Tibial artery (tissue), 4 donors: ENCODE data around the gene PCDHGA1.
"Not testable (repeated sequence)": the region's sequence is repeated elsewhere in the genome, so short reads cannot be mapped to it uniquely, and the experiment has no call there.

Experiments
- DNase-seq, 2 donors: peaks; one replicate each; pipeline ENCODE4 v3.0.0-alpha.2; 2019
- H3K27ac ChIP-seq, 2 donors: fragments of 200-600 bp; sonication (generic) in 1 of 2; 1 replicate in 1 of 2; 2 replicates in 1 of 2; pipeline ENCODE4 v1.5.1; 2018 to 2019; ENCODE audit warnings: mild to moderate bottlenecking in 1 of 2
- H3K27me3 ChIP-seq, 2 donors: fragments of 200-600 bp; sonication (generic) in 1 of 2; one replicate each; pipeline versions ENCODE4 v1.5.1 to v1.6.0; 2016 to 2019
- H3K36me3 ChIP-seq, 3 donors: fragments of 200-600 bp; sonication (generic) in 2 of 3; one replicate each; pipeline ENCODE4 v1.5.1; 2016 to 2019; ENCODE audit warnings: mild to moderate bottlenecking in 2 of 3
- H3K4me1 ChIP-seq, 4 donors: fragments of 200-600 bp; sonication (generic) in 2 of 4; 1 replicate in 3 of 4; 2 replicates in 1 of 4; pipeline ENCODE4 v1.5.1; 2016 to 2019
- H3K4me3 ChIP-seq, 2 donors: fragments of 200-600 bp; sonication (generic) in 1 of 2; 1 replicate in 1 of 2; 2 replicates in 1 of 2; pipeline ENCODE4 v1.5.1; 2018 to 2019; ENCODE audit warnings: mild to moderate bottlenecking in 2 of 2
- H3K9me3 ChIP-seq, 3 donors: fragments of 200-600 bp; sonication (generic) in 1 of 3; one replicate each; pipeline ENCODE4 v1.5.1; 2016 to 2019
- intact Hi-C: fragments of 100-400 bp; cut with DNase I; formaldehyde crosslinking; loops from one replicate; pipeline ENCODE4 v1.15.0; 2023; ENCODE audit warnings: low total_unique reads
- TF ChIP-seq, protein P1 (sequence below), 2 experiments: fragments of 200-600 bp in 1 of 2; fragments of 450-650 bp in 1 of 2; IDR thresholded peaks; one replicate each; pipeline ENCODE4 v1.5.1; 2017 to 2019; ENCODE audit warnings: antibody characterized with exemption in 2 of 2, mild to moderate bottlenecking in 1 of 2, moderate library complexity in 1 of 2

The PCDHGA1 gene

DNA sequence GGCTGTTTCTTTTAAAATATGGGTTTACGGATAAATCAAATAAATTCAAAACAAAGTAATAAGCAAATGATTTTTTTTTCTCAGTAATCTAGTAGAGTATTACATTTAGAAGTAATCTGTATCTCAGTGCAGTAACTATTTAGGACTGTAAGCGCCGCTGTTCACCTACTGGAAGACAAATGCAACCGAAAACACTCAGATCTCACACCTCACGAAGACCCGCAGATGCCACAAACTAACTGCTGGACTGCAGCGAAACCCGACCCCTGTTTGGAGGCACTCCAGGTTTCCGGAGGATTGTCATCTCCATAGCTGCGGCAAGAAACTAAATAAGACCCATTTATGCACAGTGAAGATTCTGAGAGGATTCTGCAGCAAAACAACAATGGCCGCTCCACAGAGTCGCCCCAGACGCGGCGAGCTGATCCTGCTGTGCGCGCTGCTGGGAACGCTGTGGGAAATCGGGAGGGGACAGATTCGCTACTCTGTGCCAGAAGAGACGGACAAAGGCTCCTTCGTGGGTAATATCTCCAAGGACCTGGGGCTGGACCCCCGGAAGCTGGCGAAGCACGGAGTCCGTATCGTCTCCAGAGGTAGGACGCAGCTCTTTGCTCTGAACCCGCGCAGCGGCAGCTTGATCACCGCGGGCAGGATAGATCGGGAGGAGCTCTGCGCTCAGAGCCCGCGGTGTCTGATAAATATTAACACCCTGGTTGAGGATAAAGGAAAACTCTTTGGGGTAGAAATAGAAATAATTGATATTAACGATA, 62.3 kb downstream of the PCDHGA1 start, which contains the start of gene PCDHGA8:
TSS of gene PCDHGA8 (plus strand) at position 205 of the 770 bp plus-strand sequence. CDS start at position 386, 181 bp downstream.
- H3K36me3 ChIP-seq: peaks cover 4 to 63% (median 45%) of the 10 kb centered on the region in 3 donors
- TF ChIP-seq, protein P1, sequence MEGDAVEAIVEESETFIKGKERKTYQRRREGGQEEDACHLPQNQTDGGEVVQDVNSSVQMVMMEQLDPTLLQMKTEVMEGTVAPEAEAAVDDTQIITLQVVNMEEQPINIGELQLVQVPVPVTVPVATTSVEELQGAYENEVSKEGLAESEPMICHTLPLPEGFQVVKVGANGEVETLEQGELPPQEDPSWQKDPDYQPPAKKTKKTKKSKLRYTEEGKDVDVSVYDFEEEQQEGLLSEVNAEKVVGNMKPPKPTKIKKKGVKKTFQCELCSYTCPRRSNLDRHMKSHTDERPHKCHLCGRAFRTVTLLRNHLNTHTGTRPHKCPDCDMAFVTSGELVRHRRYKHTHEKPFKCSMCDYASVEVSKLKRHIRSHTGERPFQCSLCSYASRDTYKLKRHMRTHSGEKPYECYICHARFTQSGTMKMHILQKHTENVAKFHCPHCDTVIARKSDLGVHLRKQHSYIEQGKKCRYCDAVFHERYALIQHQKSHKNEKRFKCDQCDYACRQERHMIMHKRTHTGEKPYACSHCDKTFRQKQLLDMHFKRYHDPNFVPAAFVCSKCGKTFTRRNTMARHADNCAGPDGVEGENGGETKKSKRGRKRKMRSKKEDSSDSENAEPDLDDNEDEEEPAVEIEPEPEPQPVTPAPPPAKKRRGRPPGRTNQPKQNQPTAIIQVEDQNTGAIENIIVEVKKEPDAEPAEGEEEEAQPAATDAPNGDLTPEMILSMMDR (IDR thresholded peaks at IDR 0.05): no peak
- no peak within 1 kb of the TSS for H3K4me3 ChIP-seq
- H3K9me3 ChIP-seq: peaks cover 35 to 98% (median 84%) of the 10 kb centered on the region in 3 donors
- H3K4me1 ChIP-seq: no peaks in the 10 kb centered on the region
- DNase-seq: no peak
- intact Hi-C loops: no loop called here
- no peaks in the 10 kb centered on the region for H3K27me3 ChIP-seq
- no peak within 1 kb of the TSS for H3K27ac ChIP-seq

DNA sequence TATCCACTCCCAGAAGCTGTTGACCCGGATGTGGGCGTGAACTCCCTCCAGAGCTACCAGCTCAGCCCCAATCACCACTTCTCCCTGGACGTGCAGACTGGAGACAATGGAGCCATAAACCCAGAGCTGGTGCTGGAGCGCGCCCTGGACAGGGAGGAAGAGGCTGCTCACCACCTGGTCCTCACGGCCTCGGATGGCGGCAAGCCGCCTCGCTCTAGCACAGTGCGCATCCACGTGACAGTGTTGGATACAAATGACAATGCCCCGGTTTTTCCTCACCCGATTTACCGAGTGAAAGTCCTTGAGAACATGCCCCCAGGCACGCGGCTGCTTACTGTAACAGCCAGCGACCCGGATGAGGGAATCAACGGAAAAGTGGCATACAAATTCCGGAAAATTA, 63.0 kb downstream of the PCDHGA1 start:
- TF ChIP-seq, protein P1 (IDR thresholded peaks at IDR 0.05): no peak
- no peaks in the 10 kb centered on the region for H3K4me1 ChIP-seq
- H3K9me3 ChIP-seq: peaks cover 37 to 98% (median 84%) of the 10 kb centered on the region in 3 donors
- no peak overlapping the region for H3K27ac ChIP-seq
- H3K27me3 ChIP-seq: no peaks in the 10 kb centered on the region
- no peak overlapping the region for H3K4me3 ChIP-seq
- H3K36me3 ChIP-seq: peaks cover 4 to 63% (median 45%) of the 10 kb centered on the region in 3 donors
- intact Hi-C loops: no loop called here
- DNase-seq: no peak

DNA sequence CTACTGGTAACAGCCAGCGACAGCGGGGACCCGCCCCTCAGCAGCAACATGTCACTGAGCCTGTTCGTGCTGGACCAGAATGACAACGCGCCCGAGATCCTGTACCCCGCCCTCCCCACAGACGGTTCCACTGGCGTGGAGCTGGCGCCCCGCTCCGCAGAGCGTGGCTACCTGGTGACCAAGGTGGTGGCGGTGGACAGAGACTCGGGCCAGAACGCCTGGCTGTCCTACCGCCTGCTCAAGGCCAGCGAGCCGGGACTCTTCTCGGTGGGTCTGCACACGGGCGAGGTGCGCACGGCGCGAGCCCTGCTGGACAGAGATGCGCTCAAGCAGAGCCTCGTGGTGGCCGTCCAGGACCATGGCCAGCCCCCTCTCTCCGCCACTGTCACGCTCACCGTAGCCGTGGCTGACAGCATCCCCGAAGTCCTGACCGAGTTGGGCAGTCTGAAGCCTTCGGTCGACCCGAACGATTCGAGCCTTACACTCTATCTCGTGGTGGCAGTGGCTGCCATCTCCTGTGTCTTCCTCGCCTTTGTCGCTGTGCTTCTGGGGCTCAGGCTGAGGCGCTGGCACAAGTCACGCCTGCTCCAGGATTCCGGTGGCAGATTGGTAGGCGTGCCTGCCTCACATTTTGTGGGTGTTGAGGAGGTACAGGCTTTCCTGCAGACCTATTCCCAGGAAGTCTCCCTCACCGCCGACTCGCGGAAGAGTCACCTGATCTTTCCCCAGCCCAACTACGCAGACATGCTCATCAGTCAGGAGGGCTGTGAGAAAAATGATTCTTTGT, 64.3 kb downstream of the PCDHGA1 start:
- H3K27me3 ChIP-seq, DNase-seq, H3K4me3 ChIP-seq, H3K27ac ChIP-seq, intact Hi-C loops, H3K4me1 ChIP-seq: not testable (repeated sequence)
- peaks cover 4 to 64% (median 45%) of the 10 kb centered on the region in 3 donors for H3K36me3 ChIP-seq
- peaks cover 49 to 98% (median 83%) of the 10 kb centered on the region in 3 donors for H3K9me3 ChIP-seq

DNA sequence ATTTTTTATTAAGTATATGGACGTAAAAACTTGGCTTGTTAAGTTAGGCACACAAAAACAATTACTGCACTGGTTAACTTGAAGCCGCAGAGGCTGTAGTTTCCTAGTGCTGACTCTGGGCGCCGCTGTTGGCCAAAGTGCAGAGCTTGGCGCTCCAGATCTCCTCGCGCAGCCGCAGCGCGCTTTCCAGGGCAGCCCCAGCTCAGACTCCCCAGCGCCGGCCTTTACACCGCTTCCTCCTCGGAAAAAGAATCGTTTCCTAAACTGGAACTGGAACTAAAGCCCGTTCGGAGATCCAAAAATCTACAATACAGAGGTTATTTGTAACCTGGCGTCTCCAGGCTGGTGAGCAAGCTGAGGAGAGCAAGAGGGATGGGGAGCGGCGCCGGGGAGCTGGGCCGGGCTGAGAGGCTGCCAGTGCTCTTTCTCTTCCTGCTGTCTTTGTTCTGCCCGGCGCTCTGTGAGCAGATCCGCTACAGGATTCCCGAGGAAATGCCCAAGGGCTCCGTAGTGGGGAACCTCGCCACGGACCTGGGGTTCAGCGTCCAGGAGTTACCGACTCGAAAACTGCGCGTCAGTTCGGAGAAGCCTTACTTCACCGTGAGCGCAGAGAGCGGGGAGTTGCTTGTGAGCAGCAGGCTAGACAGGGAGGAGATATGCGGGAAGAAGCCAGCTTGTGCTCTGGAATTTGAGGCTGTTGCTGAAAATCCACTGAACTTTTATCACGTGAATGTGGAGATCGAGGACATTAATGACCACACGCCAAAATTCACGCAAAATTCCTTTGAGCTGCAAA, 67.6 kb downstream of the PCDHGA1 start, which contains the start of gene PCDHGB5:
TSS of gene PCDHGB5 (plus strand) at position 192 of the 796 bp plus-strand sequence. CDS start at position 373, 181 bp downstream.
- H3K27ac ChIP-seq, intact Hi-C loops, H3K4me1 ChIP-seq, H3K27me3 ChIP-seq, DNase-seq: not testable (repeated sequence)
- Histone ChIP-seq H3K4me3 (peak within 1 kb of the TSS; percentile 31 to 38), H3K9me3 (peaks cover 52 to 98% (median 89%) of the 10 kb centered on the region in 3 donors), H3K36me3 (peaks cover 3 to 50% (median 31%) of the 10 kb centered on the region in 3 donors)
- TF ChIP-seq, protein P1 (IDR thresholded peaks at IDR 0.05): peak in 1 of 2 experiments; percentile 44

DNA sequence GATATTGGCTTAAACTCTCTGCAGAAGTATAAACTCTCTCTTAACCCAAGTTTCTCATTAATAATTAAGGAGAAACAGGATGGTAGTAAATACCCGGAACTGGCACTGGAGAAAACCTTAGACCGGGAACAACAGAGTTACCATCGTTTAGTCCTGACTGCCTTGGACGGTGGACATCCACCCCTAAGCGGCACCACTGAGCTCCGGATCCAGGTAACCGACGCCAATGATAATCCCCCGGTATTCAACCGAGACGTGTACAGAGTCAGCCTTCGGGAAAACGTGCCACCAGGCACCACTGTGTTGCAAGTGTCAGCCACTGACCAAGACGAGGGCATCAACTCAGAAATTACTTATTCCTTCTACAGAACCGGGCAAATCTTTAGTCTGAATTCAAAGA, 68.3 kb downstream of the PCDHGA1 start:
- H3K27me3 ChIP-seq: no peaks in the 10 kb centered on the region
- peaks cover 5 to 53% (median 31%) of the 10 kb centered on the region in 3 donors for H3K36me3 ChIP-seq
- DNase-seq: no peak
- no peaks in the 10 kb centered on the region for H3K4me1 ChIP-seq
- TF ChIP-seq, protein P1 (IDR thresholded peaks at IDR 0.05): no peak
- no peak overlapping the region for H3K27ac ChIP-seq
- intact Hi-C loops: no loop called here
- H3K9me3 ChIP-seq: peaks cover 48 to 98% (median 89%) of the 10 kb centered on the region in 3 donors
- H3K4me3 ChIP-seq: no peak overlapping the region
